SKM-1 treated with dmso at 0.1 percent for 144 hours (cell line): ENCODE results near the gene EGLN1.

Source experiments
- DNase-seq: peaks from one replicate; lab custom pipeline; 2025; ENCODE audit not compliant: unreplicated experiment; lab: John Stamatoyannopoulos, UW

EGLN1 gene

GRCh38 chr1:231422798-231423309, 767 bp upstream of the EGLN1 start:
- no peak for DNase-seq

DNA sequence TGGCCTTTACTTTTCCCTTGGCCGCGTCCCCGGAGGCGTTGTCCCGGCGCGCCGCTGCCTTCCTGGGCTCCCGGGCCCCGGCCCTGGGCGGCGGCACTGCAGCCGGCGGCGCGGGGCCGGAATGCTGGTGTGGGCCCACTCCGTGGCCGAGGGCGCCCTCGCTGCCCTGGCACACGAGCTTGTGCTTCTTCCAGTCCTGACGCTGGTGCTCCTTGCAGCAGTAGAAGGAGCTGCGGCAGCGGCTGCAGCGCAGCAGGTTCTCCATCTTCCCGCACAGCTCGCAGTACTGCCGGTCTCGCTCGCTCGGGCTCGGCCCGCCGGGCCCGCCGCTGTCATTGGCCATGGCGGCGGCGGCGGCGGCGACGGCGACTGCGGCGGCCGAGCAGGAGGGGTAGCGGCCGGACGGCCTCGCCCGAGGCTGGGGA, 529 bp downstream of the EGLN1 start:
- no peak for DNase-seq

- no peak for DNase-seq
Measured at GRCh38 chr1:231420959-231421545, 1.0 kb downstream of the EGLN1 start.

DNA sequence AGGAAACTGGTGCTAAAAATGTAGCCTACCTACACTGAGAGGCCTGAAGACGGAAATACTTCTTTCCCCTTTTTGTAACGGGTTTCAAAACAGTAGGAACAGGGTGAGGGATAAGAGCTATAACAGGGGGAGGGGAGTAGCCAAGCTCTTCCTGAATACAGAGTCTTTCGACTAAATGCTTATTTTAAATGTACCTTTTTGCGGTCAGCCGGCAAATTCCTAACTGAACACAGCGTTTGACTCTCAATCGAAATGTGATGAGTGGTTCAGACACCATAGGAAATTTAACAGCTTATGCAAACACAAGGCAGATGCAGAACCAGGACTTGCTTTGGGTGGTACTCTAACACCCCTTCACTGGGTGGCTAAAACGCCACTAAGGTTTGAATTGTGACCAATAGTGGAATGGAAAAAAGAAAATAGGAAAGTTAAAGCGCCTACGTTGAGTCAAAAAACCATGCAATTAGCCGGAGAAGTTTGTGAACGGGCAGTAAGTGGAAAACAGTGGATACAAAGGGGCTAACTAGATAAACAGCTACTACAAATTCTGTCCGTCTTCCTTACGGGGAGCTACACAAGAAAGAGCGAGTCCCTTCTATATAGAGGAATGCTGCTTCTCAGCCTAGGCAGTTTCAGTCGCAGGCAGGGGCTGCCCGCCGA, 1.7 kb downstream of the EGLN1 start:
- peak; percentile 82 for DNase-seq

DNA sequence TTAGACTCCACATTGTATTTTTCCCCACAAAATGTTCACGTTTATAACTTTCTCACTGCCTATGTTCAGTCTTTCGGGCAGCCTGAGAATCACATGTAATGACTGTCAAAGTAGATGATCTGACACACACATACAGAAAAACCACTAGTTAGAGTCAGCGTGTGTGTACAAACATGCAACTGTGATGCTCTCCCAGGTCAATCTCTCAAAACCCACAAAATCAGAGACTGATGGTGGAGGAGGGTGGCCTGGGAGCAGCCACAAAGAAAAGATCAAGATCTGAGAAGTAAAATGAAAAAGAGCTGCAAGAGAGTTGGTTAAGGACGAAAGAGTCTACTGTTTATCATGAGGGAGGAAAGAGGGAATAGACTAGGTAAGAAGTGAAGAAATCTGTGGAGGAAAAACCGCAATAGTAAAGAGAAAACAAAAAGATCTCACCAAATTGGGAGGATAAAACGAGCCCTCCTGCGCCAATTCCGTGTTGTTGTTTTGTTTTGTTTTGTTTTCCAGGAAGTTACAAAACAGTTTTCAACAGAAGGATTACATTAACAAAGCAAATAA, 2.3 kb downstream of the EGLN1 start:
- DNase-seq: no peak

DNA sequence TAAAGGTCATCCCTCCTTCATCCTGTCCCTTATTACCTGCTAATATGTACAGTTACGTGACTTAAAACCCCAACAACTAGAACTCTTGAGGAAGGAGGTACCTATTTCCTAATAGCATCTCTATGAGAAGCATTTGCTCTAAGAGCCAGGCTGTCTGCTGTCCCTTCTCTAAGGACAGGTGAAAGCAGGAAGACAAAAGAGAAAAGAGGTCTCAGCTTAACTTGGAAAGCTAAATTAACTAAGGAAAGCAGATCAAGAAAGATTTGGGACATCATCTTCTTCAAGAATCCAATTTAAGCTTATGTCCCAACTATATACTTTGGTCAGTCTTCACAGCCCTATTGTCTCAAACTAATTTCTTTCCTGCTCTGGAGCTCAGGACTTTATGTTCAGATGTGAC, 2.9 kb downstream of the EGLN1 start:
- DNase-seq: no peak

DNA sequence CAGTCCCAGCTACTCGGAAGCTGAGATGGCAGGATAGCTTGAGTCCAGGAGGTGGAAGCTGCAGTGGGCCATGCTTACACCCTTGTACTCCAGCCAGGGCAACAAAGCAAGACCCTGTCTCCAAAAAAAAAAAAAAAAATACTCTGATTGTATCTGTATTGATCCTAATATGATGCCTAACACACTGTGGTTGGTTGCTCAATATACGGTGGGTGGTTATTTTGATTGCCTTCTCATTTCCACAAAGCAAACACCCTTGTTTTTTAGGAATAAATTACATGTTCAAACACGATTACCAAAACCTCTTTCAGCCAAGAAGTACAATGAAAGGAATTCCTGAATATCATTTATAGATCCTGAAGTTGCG, 3.4 kb downstream of the EGLN1 start:
- DNase-seq: no peak

DNA sequence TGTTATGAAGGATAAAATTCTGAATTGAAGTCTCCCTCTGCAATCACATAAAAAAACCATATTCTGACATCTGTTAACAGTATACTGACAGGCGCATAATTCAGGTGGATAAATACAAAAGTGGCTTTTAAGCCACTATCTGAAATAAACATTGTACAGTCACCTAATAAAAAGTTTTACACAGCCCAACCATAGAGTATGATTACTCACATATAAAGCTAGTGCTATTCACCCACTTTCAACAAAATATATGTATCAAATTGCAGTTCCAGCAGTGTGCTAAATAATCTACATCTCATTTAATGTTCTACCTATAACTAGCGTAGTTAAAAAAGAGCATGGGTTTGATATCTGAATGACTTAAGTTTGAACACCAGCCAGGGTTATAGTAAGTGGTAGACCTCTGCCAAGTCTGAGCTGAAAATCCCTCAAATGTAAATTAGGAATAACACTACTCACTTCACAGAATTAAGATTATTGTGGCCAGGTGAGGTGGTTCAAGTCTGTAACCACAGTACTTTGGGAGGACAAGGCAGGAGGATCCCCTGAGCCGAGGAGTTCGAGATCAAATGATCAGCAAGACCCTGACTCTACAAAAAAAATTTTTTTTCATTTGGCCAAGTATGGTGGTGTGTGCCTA, 3.9 kb downstream of the EGLN1 start:
- DNase-seq: no peak

DNA sequence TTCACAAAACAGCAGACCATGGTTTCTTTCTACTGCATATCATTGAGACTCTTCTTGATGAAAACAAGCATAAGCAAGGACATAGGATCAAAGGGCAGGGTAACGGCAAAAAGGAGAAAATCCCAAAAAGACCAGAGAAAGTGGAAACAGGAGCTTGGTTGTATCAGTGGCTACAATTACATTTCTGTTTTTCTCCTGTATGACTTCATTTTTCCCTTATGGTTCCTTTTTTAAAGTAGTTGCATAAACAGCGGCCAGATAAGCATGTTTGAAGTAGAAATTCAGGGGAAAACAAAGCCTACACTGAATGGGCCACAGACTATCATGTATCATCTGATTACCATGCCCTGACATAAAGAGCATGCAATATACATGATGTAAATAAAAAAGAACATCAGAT, 4.6 kb downstream of the EGLN1 start:
- peak; percentile 23 for DNase-seq

- no peak for DNase-seq
Measured at GRCh38 chr1:231416901-231417300, 5.2 kb downstream of the EGLN1 start.

DNA sequence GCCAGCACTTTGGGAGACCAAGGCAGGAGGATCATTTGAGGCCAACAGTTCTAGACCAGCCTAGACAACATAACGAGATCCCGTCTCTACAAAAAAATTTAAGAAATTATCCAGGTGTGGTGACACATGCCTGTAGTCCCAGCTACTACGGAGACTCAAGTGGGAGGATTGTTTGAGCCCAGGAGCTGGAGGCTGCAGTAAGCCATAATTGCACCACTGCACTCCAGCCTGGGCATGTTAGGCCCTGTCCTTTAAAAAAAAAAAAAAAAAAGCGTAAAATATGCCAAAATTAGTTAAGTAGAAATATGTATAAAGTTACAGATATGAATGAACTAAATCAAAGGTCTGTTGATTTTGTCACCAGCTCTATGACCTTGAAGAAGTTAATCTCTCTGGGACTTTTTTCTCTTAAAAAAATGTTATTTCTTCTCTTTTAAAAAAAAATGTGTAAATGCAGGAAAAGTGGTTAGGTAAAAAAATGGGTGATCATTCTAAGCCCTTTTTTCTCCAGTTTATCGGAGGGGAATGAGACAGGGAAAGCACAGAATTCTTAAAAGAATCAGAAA, 7.0 kb downstream of the EGLN1 start:
- DNase-seq: no peak

DNA sequence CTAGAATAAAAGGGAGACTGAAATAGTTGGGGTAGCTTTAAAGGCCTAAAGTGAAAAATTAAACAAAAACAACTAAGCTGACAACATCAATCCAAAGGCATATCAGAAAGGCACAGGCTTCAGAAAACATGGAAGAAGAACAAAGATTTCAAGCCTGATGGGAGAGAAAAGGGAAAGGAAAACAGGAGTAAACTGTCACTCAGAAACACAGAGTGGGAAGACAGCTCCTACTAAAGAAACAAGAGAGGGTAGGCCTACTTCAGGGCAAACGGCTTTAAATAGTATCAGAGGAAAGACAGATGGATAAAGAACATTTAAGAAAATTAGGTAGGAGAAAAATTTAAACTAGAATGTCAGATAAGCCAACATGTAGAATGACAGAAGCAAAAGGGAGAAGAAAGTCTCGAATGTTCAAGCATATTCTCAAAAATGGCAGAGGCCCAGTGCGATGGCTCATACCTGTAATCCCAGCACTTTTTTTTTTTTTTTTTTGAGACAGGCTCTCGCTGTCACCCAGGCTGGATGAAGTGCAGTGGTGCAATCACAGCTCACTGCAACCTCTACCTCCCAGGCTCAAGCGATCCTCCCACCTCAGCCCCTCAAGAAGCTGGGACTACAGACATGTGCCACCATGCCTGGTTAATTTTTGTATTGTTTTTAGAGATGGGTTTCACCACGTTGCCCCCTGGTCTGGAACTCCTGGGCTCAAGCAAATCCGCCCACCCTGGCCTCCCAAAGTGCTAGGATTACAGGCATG, 7.6 kb downstream of the EGLN1 start:
- DNase-seq: no peak

DNA sequence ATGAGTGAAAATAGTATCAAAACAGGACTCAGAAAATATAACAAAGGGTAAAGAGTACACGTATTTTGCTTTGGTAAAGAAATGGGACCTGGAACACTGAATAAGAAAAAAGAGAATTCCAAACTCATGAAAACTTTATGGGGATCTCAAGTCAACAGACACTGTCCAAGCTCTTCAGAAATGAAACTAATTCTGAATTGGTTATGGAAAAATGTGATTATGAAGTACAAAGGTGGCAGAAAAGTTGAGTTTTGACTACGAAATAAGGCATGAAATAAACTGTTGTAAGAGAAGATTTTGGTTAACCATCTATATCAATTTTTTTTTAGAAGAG, 8.4 kb downstream of the EGLN1 start:
- DNase-seq: no peak

GRCh38 chr1:231411036-231411531, 11.0 kb downstream of the EGLN1 start:
- no peak for DNase-seq

DNA sequence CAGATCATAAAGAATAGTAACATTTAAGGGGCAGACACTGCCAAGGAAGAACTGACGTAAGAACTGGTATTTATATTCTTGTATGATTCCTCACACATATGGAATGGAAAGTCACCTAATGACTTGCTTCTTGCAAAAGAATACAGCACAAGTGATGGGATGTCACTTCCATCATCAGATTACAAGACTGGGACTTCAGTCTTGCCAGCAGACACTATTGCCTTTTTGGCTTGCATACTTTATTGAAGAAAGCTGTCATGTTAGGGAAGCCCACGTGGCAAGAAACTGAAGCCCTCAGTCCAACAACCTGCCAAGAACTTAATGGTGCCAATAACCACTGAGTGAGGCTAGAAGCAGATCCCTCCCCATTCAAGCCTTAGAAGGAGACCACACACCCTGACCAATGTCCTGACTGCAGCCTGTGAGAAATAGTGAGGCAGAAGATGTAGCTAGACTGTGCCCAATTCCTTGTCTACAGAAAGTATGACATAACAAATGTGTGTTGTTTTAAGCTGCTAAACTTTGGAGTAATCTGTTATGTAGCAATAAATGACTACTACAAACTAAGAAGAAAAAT, 12.0 kb downstream of the EGLN1 start:
- no peak for DNase-seq

DNA sequence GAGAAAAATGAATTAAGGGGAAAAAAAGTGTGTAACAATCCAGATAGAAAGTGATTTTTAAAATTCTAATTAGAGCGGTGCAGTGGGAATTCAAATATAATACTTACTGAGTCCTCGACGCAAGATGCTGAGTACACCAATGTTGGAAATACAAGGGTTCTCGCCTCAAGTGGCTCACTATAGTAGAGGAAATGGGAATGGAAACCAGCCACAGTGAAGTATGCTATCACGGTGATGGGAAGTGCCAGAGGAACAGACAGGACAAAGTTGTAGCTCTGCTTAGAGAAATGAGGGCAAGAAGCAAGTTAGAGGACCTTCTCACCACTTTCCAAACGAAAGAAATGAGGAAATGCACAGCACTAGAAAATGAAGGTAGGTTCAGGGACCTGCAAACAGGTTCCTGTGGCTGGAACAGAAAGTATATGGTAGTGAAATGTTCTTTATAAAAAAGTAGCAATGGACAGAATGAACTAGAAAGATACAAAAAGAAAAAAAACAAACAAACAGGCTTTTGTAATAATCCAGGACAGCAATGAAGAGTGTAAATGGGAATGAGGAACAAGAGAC, 13.5 kb downstream of the EGLN1 start:
- DNase-seq: no peak

GRCh38 chr1:231407547-231408396, 14.3 kb downstream of the EGLN1 start:
- DNase-seq: no peak

GRCh38 chr1:231407049-231407448, 15.0 kb downstream of the EGLN1 start:
- DNase-seq: no peak

- DNase-seq: no peak
Measured at GRCh38 chr1:231404318-231404717, 17.8 kb downstream of the EGLN1 start.
